NCI-H1436 (cell line): Measurements from ENCODE around the gene APCDD1L.
"Not testable (repeated sequence)": the region's sequence is repeated elsewhere in the genome, so short reads cannot be mapped to it uniquely, and the experiment has no call there.

Experiments used
- DNase-seq: peaks from one replicate; lab custom pipeline; 2025; lab: John Stamatoyannopoulos, UW

Gene APCDD1L

DNA sequence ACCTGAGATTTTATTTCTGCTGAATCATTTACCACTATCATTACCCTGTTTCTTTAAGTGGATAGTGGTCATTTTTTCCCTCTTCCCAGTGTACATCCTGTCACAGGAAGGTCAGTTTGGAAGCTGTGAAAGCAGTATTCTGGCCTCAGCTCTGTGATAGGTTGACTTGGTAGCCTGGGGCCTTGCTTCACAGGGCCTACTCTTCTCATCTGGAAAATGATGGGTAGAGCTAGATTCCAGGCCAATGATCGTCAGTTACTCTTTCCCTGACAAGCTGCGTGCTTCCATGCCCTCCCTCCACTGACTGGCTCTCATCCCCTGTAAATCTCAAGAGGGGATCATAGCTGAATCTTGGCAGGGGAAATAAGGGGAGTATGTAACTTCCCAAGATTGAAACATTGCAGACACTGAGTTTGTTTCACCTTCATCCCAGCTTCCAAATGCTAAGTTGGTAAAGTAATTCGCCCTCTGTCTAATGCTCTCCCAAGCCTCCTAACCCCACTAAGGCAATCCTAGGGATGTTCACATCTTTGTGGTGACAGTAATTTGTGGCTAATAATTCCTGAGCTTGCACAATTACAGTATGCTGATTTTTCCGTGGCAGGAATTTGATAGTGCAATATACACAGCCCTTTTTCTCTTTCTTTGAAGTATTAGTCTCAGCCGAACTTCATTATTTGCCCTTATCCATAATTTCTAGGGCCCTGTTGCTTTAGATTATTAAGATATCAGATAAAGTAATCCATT, 75.0 kb downstream of the APCDD1L start:
- no peak for DNase-seq

DNA sequence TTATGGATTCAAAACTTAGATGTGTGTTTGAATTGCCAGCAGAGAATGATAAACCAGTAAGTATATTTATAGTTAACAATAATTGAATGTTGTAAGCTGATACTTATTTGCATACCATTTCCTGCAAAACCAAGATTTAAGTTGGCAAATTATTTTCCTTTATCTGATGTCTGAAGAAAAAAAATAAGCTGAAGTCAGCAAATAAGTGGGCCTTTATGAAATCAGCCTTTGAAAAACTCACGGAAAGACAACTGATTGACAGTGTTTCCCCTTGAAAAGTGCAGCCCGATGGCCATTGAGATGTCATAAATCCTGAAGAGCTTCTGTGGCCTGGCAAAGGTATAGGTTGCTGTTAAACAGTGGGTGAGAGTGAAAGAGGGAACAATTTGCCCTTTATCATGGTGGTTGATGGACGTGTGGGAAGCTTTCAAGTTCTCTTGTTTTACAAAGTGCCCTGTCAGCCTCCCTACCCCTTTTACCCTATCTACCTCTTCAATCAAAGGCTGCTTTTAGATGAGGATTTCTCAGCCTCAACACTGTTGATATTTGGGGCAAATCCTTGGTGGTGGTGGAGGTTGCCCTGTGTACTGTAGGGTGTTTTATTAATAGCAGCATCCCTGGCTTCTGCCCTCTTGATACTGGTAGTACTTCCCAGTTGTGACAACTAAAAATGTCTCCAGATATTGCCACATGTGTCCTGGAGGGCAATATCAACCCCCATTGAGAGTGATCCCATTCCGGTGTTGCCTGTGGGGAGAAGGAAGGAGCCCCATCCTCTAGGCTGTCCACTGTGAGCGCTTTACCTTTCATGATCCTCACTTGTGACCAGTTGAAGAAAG, 76.0 kb downstream of the APCDD1L start:
- DNase-seq = no peak

DNA sequence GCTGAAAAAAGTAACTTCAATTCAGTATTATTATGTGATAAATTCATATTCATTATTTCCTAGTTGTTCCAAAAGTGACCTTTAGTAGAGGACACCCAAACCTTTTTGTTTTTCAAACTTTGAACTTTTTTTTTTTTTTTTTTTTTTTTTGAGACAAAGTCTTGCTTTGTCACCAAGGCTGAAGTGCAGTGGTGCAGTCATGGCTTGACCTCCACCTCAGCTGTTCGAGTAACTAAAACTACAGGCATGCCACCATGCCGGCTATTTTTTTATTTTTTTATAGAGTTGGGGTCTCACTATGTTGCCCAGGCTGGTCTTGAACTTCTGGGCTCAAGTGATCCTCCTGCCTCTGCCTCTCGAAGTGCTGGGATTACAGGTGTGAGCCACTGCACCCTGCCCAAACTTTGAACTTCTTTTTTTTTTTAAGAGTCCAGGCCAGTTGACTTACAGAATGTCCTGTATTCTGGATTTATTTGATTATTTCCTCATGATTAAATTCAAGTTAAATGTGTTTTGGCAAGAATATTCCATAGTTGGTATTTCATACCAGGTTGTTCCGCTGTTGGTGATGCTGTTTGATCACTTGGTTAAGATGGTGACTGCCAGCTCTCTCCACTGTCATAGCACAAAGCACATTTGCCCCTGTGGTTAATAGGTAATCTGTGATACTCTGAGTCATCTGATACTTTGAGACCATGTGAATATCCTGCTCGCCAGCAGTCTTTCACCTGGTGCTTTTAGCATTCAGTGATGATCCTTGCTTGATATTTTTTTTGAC, 78.1 kb downstream of the APCDD1L start:
- no peak for DNase-seq

DNA sequence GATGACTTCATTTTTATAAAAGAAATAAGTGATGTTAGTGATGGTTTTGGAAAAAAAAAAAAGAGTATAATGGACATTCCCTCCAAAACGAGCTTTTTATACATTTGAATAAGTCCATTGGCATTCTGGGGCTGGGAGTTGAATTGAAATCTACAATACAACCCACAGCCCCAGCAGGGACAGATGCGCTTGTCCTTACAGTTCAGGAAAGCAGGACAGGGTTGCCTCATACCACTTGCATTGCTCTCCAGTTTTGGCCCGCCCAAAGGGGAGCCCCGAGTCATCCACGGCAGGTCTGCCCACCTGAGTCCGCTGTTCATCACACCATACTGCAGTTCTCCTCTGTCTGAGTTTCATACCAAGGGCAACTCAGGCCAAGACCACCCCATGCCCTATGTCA, 80.0 kb downstream of the APCDD1L start:
- DNase-seq = no peak

DNA sequence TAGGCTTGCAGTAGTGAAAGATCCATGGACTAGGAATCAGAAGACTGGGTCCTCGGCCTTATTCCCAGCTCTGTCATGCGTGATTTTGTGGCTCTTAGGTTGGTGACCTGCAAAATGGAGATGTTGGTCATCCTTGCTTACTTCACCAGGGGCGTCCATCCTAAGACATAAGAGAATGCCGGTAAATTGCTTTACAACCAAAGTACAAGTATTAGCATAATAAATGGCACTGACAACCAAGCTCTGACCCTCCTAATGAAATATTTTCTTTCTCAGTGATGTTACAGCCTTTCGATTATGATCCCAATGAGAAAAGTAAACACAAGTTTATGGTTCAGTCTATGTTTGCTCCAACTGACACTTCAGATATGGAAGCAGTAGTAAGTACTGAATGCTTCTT, 80.9 kb downstream of the APCDD1L start:
- DNase-seq = no peak

DNA sequence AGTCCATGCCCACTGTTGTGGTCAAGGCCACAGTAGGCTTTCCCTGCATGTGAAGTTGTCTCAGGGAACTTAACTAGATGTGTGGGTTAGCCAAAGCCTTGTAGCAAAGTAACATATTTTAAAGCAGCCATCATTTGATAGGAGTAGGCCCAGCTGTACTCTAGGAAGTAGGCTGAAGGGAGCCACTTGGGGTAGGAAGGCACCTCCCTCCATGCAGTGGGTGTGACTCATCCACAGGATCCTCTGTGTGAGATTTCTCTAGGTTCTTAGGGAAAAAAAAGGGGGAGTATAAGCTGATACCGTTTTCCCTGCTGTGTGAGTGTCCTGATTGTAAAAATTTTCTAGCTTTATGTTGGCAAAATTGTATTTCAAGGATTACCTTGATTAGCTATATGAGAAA, 81.4 kb downstream of the APCDD1L start:
- no peak for DNase-seq

DNA sequence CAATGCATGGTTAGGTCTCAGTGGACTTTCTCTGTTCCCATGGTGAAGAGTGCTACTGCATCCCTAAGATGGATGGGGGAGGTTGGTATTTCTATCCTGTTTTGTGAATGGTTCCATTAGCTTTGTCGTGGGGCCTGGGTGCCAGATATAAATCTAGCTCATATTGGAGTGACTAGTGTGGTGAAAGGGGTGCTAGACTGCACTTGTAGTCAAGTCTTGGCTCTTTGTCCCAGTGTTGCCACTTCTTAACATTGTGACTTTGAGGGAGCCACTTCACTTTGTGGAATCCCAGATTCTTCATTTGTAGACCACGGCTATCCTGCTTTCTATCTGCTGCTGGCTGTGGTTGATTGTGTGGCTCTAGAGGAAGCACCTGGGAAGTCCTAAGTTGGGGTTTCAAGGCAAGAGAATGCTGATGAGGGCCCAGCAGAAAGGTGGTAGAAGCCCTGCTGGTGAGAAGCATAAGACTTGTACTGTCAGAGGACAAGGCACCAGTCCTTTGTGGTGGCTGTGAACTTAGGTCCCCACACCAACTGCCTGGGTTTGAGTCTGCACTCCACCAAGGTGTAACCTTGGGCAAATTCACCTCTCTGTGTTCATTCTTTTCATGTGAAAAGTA, 82.1 kb downstream of the APCDD1L start:
- DNase-seq = no peak

DNA sequence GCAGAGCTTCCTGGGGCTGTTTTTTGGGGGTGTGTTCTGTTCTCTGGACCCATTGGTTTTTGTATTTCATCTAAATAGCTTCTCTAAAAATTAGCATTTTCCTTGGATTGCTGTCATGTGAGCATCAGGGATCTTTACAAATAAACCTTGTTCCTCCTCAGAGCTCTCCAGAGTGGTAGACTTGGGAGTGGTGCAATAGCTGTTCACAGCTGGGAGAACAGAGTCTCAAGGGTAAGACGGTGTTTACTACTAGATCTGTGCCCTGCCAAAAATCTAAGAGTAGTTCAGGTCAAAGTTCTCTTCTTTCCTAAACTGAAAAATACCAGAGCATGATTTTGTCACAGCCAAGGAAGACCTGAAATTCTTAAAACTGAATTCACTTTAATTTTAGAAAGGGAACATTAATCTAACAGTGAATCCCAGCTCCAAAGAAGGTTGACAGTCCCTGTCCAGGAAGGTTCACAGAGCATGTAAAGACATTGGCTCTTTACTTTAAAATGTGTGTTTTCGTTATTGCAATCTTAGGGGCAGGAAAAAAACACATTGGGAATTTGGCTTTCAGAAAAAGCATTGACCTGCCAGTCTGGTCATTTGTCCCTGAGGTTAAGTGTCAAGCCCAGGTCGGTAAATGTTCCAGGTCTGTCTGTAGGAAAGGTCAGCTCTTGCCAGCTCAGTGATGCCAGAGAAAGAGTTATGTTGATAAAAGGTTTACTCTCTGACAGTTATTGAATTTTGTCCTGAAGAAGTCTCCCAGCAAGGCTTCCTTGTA, 82.8 kb downstream of the APCDD1L start:
- DNase-seq = no peak

DNA sequence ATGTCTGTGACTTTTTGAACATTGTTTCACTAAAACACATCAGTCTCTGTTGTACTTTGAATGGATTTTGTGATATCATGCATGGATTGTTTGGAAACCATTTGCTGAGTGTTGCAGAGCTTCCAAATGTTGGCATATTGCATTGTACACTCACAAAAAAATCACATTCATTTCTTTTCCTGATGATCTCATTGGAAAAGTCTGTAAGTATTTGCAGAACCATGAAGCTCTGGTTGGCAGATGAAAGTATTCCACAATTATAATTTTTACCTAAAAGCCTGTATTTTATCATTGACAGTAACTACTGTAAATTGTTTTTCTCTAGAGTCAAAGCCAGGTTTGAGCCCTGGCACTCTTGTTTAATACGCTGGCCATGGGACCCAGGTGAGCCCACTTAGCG, 84.1 kb downstream of the APCDD1L start:
- DNase-seq = no peak

DNA sequence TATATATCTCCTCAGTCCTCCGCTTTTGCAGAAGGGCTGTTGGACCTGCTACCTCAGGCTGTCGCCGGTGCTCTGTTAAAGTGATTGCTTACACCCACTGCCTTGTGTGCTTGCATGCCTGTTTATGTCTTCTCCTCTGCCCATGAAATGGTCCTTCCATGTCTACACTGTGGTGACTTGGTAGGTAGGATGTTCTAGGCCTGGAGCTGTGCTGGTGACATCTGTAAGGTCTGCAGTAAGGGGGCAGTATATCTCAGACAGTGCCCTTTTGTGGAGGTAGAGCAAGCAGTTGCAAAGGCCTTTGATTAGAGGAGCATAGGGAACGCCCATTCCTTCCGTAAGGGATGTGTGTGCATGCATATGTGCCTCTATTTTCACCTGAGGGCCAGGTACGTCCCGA, 85.9 kb downstream of the APCDD1L start:
- DNase-seq = no peak

DNA sequence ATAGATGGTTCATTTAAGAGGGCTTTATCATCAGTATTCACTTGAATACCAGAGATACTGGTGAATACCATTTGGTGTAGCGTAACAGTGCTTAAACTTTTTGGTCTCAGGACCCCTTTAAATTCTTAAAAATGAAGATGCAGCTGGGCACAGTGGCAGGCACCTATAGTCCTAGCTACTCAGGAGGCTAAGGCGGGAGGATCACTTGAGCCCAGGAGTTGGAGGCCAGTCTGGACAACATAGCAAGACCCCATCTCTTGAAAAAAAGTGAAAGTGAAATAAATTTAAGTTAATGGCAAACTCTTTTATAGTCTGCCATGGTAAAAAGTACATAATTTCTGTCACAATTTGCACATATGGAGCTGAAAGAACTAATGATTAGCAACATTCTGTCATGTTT, 86.8 kb downstream of the APCDD1L start:
- no peak for DNase-seq

DNA sequence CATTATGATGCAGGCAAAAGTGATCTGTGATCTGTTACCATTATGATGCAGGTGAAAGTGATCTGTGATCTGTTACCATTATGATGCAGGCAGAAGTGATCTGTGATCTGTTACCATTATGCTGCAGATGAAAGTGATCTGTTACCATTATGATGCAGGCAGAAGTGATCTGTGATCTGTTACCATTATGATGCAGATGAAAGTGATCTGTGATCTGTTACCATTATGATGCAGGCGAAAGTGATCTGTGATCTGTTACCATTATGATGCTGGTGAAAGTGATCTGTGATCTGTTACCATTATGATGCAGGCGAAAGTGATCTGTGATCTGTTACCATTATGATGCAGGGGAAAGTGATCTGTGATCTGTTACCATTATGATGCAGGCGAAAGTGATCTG, 87.6 kb downstream of the APCDD1L start:
- DNase-seq = not testable (repeated sequence)

DNA sequence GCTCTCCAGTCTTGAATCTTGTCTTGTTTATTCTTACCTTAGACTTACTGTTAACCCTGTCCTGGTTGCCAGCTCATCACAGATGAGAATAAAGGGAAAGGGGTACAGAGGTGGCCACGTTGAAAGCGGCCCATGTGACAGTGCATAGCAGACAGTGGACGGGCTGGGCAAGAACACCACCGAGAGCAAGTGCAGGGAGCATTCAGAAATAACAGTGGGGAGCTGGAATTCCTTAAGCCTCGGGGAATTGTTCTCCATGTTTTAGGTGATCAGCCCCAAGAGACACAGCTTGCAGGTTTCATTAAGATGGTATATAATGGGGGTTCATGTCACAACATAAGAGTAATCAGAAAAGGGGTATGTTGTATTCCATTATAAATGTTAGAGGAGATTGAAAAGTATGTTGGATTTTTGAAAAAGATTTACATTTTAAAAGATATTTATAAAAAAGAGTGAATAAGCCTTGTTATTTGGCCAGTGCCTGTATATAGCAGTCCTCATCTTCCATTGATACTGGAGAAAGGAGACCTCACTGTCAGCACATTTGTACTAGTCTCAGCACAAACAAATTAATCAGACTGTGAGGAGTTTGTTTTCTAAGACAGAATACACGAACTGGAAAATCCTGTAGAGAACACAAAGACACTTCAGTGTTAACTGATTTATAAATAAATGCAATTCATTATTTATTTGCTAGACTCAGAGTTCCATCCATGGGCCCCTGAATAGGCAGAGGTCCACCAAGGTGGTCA, 90.8 kb downstream of the APCDD1L start:
- no peak for DNase-seq

DNA sequence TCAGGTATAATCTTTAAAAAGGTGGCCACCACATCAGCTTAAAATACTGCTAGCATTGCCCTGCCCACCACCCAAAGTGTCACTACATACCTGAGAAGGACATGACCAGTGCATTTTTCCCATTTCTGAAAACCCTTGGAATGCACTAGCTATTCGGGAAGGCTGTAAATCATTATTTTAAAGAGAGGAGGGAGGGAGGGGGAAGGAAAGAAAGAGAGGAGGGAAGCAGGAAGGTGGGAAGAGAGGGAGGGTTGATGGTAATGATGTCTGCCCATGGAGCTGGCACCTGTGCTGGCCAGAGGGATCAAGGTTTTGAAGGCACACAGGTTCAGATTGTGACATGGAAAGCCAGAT, 93.7 kb downstream of the APCDD1L start:
- no peak for DNase-seq

DNA sequence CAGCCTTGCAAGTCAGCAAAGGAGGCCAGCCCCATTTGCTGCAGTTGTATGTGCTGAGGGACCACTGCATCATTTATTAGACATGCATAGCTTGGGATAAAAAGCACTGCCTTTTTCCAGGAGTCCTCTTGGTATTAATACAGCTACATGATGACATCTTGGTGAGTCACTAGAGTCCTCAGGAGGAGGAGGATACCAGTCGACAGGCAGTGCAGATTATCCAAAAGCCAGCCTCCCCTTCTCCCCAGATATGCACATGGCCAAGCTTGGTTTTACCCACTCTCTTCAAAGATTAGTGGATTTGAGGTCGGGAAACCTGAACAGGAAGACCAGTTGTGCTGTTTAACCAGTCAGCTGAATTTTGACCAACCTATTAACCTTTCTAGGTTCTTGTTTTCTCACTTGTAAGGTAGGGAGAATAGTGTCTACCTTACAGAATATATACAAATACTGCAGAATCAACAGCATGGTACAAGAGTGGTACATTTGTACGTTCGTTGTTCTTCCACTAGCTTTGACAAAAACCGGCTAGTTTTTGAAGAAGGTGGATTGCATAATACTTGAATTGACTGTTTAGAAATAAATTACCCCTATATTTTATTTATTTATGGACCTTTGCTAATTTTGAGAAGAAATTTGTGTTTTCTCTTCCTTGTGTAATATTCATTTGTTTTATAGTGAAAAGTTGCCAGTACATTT, 94.3 kb downstream of the APCDD1L start:
- DNase-seq = no peak

DNA sequence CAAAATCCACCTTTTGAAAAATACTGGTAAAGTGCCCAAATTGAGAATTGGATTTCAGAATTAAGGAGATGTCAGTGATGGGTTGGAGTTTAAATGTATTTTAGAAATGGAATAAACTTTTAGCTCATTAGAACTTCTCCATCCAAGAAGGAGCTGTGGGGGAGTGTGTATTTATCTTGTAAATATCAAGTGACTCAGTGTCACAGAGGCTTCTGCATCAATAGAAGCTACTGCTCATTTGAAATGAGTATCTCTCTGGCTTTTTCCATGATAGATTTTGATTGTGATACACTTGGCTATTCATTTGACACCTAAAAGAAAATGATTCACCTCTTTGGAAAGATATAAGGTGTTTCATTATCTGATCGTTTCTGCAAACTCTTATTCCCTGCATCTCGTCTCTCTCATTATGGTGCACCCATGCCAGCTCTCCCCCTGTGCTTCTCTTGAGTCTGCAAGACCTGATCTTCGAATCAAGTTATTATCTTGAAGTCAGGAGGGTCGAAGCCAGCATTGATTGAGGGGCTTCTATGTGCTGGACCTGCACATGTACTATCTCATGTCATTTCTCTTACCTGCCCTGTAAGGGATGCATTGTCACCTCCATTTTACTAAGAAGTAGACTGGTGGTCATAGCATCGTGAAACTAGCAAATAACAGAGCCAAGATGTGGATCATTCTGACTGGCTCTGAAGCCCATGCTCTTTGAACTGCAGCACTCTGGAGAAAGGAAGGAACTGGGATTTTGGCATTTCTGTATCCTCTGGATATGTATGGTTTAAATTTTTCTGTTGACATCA, 96.0 kb downstream of the APCDD1L start:
- DNase-seq = no peak

DNA sequence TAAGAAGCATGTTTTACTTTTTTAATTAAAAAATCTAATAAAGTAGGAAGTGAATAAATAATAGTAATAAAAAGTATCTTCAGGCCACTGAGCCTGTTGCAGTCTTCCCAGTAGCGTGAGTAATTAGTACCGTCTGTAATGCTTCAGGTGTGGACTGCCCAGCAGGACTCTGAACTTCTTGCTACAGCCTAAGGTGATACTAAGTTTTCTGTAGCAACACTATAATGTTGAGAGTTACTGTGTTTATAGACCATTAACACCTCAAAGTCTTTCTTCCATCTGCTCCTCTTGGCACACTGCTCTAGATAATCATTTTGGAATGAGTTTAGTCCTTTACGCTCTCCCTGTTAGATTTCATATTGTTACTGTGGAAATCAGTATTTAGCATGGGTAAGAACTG, 97.8 kb downstream of the APCDD1L start:
- DNase-seq = no peak

DNA sequence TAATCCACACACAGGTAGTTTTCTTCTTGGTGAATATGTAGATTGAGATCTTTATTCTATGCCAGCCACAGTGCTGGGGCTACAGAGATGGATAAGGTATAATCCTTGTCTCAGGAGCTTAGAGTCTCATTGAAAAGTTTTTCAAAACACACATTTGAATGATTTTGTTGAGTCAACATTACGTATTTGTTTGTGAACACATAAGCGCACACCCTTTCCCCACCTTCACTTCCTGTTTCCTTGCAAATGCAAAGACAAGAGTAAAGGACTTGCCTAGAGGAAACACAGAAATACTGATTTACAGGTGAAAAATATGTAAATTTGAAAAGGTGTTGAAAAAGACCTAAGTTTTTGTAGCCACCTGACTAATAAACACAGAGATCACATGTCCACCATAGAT, 98.4 kb downstream of the APCDD1L start:
- no peak for DNase-seq

DNA sequence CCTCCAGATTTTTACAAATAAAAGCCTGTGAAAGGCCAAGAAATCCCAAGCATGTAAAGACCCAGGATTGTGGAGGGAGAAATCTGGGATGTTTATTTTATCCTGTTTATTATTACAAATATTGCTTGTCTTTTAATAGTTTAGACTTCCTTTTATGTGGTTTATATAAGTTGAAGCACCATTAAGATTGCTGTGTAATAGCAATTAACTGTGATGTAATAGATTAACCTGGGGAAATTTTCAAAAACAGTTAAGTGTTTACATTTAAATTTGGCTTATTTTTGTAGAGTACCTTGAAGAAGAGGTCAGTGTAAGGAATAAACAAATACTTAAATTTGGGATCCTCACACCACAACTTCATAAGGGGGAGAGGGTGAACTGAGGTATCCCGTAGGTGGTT, 99.1 kb downstream of the APCDD1L start:
- no peak for DNase-seq
